Activated CD4-positive, alpha-beta T cell treated with anti-CD3 and anti-CD28 coated beads for 36 hours (primary cell): ENCODE data around the gene MDH2. TPM values are rescaled to one million over a fixed set of nuclear protein-coding genes. Genes with fewer than 3 reads are reported as not detected.
"Not testable (repeated sequence)": the region's sequence is repeated elsewhere in the genome, so short reads cannot be mapped to it uniquely, and the experiment has no call there.

Experiments
- ATAC-seq: fragments of 200-7000 bp; cut with Tn5 transposase; one replicate; pipeline ENCODE4 v1.10.0; 2021; ENCODE audit warnings: mild to moderate bottlenecking, moderate library complexity
- CTCF ChIA-PET: fragments of 350-600 bp; sonication (Branson Sonifier 250); formaldehyde crosslinking; loops from one replicate; lab custom pipeline; 2021; ENCODE audit warnings: antibody characterized with exemption; lab: Charles Lee
- POLR2A ChIA-PET: fragments of 350-600 bp; sonication (Branson Sonifier 250); formaldehyde crosslinking; loops from one replicate; lab custom pipeline; 2021; ENCODE audit warnings: antibody characterized with exemption, inconsistent platforms; lab: Charles Lee
- DNase-seq: peaks from one replicate; pipeline ENCODE4 v3.0.0-alpha.2; 2020
- H3K27ac Mint-ChIP-seq: one replicate; pipeline ENCODE4 v1.8.0; 2021; ENCODE audit warnings: mixed read lengths
- H3K27me3 Mint-ChIP-seq: one replicate; pipeline ENCODE4 v1.8.0; 2021; ENCODE audit warnings: mixed read lengths
- H3K36me3 Mint-ChIP-seq: one replicate; pipeline ENCODE4 v1.8.0; 2021; ENCODE audit warnings: low read depth, mixed read lengths
- H3K4me1 Mint-ChIP-seq: one replicate; pipeline ENCODE4 v1.8.0; 2021; ENCODE audit warnings: mixed read lengths
- H3K4me3 Mint-ChIP-seq: one replicate; pipeline ENCODE4 v1.8.0; 2021; ENCODE audit warnings: mild to moderate bottlenecking, moderate library complexity, mixed read lengths
- H3K9me3 Mint-ChIP-seq: one replicate; pipeline ENCODE4 v1.8.0; 2021; ENCODE audit warnings: low read depth, mixed read lengths
- intact Hi-C, 2 experiments: fragments of 100-400 bp; cut with DNase I in 1 of 2; cut with micrococcal nuclease in 1 of 2; formaldehyde crosslinking; loops; one replicate each; pipeline versions ENCODE4 v1.14.2 to v1.15.1; 2022 to 2024; cut with DNase I, micrococcal nuclease
- total RNA-seq, 2 experiments: library from RNA; stranded (reverse); gene quantifications; one replicate each; pipeline ENCODE4 v1.2.3, GENCODE V29; 2021

Gene MDH2
- total RNA-seq, 2 experiments from 2014 or later, result 257 to 328 TPM

GRCh38 chr7:76057813-76058145, 9.9 kb downstream of the MDH2 start:
- peaks cover 51% of the 10 kb centered on the region for H3K36me3 Mint-ChIP-seq
- H3K27me3 Mint-ChIP-seq, result no peaks in the 10 kb centered on the region
- ChIA-PET CTCF (no interaction called here), POLR2A (no interaction called here)
- no peak overlapping the region for H3K4me3 Mint-ChIP-seq
- DNase-seq (no peak), ATAC-seq (no peak)
- no peaks in the 10 kb centered on the region for H3K9me3 Mint-ChIP-seq
- intact Hi-C loops, result no loop called here
- no peak overlapping the region for H3K27ac Mint-ChIP-seq
- peaks cover 8% of the 10 kb centered on the region for H3K4me1 Mint-ChIP-seq

- H3K27me3 Mint-ChIP-seq, CTCF ChIA-PET, DNase-seq, POLR2A ChIA-PET, ATAC-seq, intact Hi-C loops, H3K9me3 Mint-ChIP-seq, H3K27ac Mint-ChIP-seq, H3K4me3 Mint-ChIP-seq, H3K4me1 Mint-ChIP-seq: not testable (repeated sequence)
- peaks cover 52% of the 10 kb centered on the region for H3K36me3 Mint-ChIP-seq
Observed at GRCh38 chr7:76058745-76059144, 10.8 kb downstream of the MDH2 start.

DNA sequence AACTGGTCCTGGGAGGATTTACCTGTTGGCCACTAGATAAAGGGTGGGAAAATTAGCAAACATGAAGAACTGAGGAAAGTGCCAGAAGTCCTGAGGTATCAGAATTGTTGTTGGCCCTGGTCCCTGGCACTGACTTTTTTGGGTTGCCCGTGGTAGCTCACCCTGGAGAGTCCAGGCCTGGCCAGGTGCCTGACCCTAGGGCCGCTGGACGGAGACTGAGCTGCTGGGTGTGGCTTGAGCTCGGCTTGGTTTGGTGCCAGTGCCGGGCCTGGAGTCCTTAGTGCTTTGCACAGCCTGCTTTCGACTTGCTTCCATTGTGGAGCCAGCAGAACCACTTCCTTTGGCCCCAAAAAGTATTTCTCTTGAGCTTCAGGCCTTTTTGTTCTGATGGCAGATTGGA, 12.9 kb downstream of the MDH2 start:
- ChIA-PET POLR2A (no interaction called here), CTCF (no interaction called here)
- peaks cover 62% of the 10 kb centered on the region for H3K36me3 Mint-ChIP-seq
- ATAC-seq (no peak), DNase-seq (no peak)
- H3K27ac Mint-ChIP-seq, result no peak overlapping the region
- H3K4me3 Mint-ChIP-seq, result no peak overlapping the region
- no peaks in the 10 kb centered on the region for H3K27me3 Mint-ChIP-seq
- H3K4me1 Mint-ChIP-seq, result peaks cover 10% of the 10 kb centered on the region
- intact Hi-C loops, result no loop called here
- no peaks in the 10 kb centered on the region for H3K9me3 Mint-ChIP-seq

DNA sequence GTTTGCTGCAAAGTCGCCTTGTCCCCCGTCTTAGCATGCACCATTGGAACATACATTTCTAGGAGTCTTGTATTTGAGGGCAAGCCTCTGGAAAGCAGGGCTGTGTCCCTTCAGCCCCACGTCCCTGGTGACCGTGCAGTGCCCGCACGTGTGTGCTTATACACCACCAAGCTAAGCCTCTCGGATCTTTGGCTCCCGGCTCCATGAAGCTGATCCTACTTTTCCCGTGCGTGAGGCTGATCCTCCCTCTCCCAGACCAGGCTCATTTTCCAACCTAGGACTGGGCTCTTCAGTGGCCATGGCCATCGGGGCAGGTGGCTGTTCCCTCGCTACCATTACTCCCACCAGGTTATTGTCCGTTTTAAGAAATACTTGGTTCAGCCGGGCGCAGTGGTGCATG, 14.3 kb downstream of the MDH2 start:
- Mint-ChIP-seq H3K9me3 (no peaks in the 10 kb centered on the region), H3K27ac (no peak overlapping the region), H3K27me3 (no peaks in the 10 kb centered on the region), H3K36me3 (peaks cover 61% of the 10 kb centered on the region), H3K4me3 (no peak overlapping the region), H3K4me1 (peaks cover 10% of the 10 kb centered on the region)
- DNase-seq (no peak), ATAC-seq (no peak)
- intact Hi-C loops, result no loop called here
- POLR2A ChIA-PET, result no interaction called here
- CTCF ChIA-PET, result no interaction called here

GRCh38 chr7:76063114-76063513, 15.2 kb downstream of the MDH2 start:
- ATAC-seq (no peak), DNase-seq (no peak)
- Mint-ChIP-seq H3K9me3 (no peaks in the 10 kb centered on the region), H3K36me3 (peaks cover 59% of the 10 kb centered on the region), H3K27me3 (no peaks in the 10 kb centered on the region), H3K27ac (no peak overlapping the region), H3K4me1 (peaks cover 10% of the 10 kb centered on the region), H3K4me3 (no peak overlapping the region)
- POLR2A ChIA-PET, result no interaction called here
- intact Hi-C loops, result no loop called here
- CTCF ChIA-PET, result interaction anchor here (0.6 to 0.9 kb wide), 2 partner anchors 115 to 159 kb away, joined by 3 to 4 read pairs; no protein-coding TSS in a partner anchor

- no peak for ATAC-seq
- Mint-ChIP-seq H3K4me1 (peaks cover 10% of the 10 kb centered on the region), H3K4me3 (no peak overlapping the region), H3K27ac (no peak overlapping the region), H3K27me3 (no peaks in the 10 kb centered on the region), H3K9me3 (no peaks in the 10 kb centered on the region), H3K36me3 (peaks cover 58% of the 10 kb centered on the region)
- intact Hi-C loops, result no loop called here
- POLR2A ChIA-PET, result no interaction called here
- CTCF ChIA-PET, result interaction anchor here (0.6 to 0.9 kb wide), 2 partner anchors 115 to 159 kb away, joined by 3 to 4 read pairs; no protein-coding TSS in a partner anchor
- no peak for DNase-seq
Observed at GRCh38 chr7:76063525-76063924, 15.6 kb downstream of the MDH2 start.

- intact Hi-C loops, result no loop called here
- Mint-ChIP-seq H3K27me3 (no peaks in the 10 kb centered on the region), H3K4me3 (no peak overlapping the region), H3K9me3 (no peaks in the 10 kb centered on the region), H3K27ac (no peak overlapping the region), H3K4me1 (peaks cover 10% of the 10 kb centered on the region), H3K36me3 (peaks cover 56% of the 10 kb centered on the region)
- CTCF ChIA-PET, result interaction anchor here (0.6 kb wide), 1 partner anchor 14 kb away, joined by 3 read pairs; no protein-coding TSS in a partner anchor
- ATAC-seq (no peak), DNase-seq (no peak)
- POLR2A ChIA-PET, result no interaction called here
Observed at GRCh38 chr7:76064208-76064970, 16.5 kb downstream of the MDH2 start.

GRCh38 chr7:76065016-76065612, 17.2 kb downstream of the MDH2 start:
- H3K27me3 Mint-ChIP-seq, result no peaks in the 10 kb centered on the region
- H3K4me3 Mint-ChIP-seq, result no peak overlapping the region
- ATAC-seq (peak; percentile 82), DNase-seq (peak; percentile 28)
- H3K27ac Mint-ChIP-seq, result peak overlapping the region; percentile 19
- H3K36me3 Mint-ChIP-seq, result peaks cover 50% of the 10 kb centered on the region
- intact Hi-C loops, result no loop called here
- no peaks in the 10 kb centered on the region for H3K9me3 Mint-ChIP-seq
- ChIA-PET POLR2A (no interaction called here), CTCF (interaction anchor here (0.6 to 1.0 kb wide), 3 partner anchors 9 to 15 kb away, joined by 3 to 4 read pairs (median 3); no protein-coding TSS in a partner anchor)
- peaks cover 10% of the 10 kb centered on the region for H3K4me1 Mint-ChIP-seq

DNA sequence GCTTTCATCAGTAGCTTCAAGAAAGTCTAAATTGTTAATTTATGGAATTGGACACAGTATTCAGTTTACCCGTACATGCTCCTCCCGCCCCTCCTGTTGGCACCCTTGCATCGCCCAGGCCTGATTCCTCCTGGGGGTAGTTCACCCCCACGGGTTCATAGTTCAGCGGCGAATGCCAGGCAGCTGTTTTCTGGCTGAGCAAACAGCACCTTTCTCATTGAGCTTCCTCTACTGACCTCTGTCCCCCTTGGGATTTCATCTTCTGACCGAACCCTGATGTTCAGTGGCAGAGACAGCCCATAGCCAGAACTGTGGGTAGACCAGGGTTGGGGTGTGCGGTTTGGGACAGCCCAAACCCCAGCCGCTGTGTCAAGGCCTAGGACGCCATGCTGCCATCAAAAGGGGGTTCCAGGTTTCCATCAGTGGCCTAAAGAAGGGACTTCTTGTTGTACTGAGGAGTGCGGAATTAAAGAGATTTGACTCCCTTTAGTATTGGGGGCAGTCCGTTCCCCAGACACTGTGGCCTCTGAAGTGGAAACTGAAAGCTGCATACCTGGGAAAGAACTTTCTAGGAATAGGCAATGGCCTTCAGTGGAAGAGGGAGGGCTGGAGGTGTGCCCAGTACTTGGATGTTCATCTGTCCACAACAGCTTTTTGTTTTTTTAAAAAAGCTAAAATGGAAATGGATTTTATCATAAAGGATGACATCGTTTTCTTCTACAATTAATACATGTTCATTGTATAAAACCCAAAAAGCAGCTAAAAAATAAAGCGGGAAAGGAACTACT, 19.0 kb downstream of the MDH2 start:
- POLR2A ChIA-PET, result no interaction called here
- DNase-seq, result no peak
- no peak overlapping the region for H3K27ac Mint-ChIP-seq
- intact Hi-C loops, result no loop called here
- H3K27me3 Mint-ChIP-seq, result no peaks in the 10 kb centered on the region
- H3K4me3 Mint-ChIP-seq, result no peak overlapping the region
- ATAC-seq, result no peak
- peaks cover 39% of the 10 kb centered on the region for H3K36me3 Mint-ChIP-seq
- CTCF ChIA-PET, result interaction anchor here (0.6 to 0.8 kb wide), 4 partner anchors 11 to 55 kb away, joined by 3 to 4 read pairs (median 4); no protein-coding TSS in a partner anchor
- no peaks in the 10 kb centered on the region for H3K9me3 Mint-ChIP-seq
- peaks cover 10% of the 10 kb centered on the region for H3K4me1 Mint-ChIP-seq

DNA sequence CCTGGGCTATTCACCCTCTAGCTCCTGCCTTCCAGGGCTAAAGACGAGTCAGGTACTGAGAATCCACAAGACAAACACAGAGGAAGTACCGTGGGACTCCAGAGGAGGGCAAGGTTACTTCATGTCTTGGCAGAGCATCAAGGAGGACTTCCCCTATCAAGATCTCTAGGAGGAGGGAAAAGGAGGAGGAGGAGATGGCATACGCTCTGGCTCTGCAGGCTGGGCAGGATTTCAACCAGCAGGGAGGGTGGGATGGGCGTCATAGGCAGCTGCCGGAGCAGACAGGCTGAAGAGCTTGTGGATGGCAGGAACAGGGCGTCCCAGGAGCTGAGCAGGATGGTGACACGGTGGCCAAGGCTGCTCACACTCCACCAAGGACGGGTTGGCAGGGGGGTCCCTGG, 21.3 kb downstream of the MDH2 start:
- no peak for DNase-seq
- H3K36me3 Mint-ChIP-seq, result peaks cover 24% of the 10 kb centered on the region
- ChIA-PET POLR2A (no interaction called here), CTCF (no interaction called here)
- peaks cover 10% of the 10 kb centered on the region for H3K4me1 Mint-ChIP-seq
- H3K27me3 Mint-ChIP-seq, result no peaks in the 10 kb centered on the region
- ATAC-seq, result no peak
- H3K9me3 Mint-ChIP-seq, result no peaks in the 10 kb centered on the region
- no peak overlapping the region for H3K27ac Mint-ChIP-seq
- intact Hi-C loops, result no loop called here
- H3K4me3 Mint-ChIP-seq, result no peak overlapping the region
